ENCODE data around the gene FAM227B. TPM values are rescaled to one million over a fixed set of nuclear protein-coding genes. Genes with fewer than 3 reads are reported as not detected.

FAM227B gene
- total and polyA plus RNA-seq, 2 donors, result 11.9 to 19.9 TPM

- H3K27ac ChIP-seq (ENCODE audit: low read depth), result no peak overlapping the region
- DNase-seq (ENCODE audit: extremely low spot score), result no peak
- H3K36me3 ChIP-seq (ENCODE audit: insufficient read depth), result no peaks in the 10 kb centered on the region
- no peak overlapping the region for H3K4me3 ChIP-seq (ENCODE audit: low read depth, low read length)
- no peaks in the 10 kb centered on the region for H3K4me1 ChIP-seq (ENCODE audit: insufficient read depth)
Observed at GRCh38 chr15:49330166-49330565, 290.5 kb downstream of the FAM227B start.

DNA sequence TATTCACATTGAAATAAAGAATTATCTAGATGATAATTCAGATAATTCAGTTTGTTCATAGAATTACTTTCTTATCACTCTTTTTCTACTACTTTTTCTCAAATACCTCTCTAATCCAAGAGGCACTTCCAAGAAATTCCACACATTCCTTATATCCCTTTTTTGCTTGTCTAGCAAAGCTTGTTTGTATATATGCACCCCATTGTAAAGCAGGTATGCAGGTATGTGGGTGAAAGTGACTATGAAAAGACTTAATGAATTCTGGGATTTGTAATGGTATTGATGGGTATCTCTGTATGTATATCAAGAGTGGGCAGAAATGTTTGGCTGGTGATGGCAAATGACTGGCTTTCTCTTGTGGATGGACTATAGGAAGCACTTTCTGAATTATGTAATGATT lies 291.7 kb downstream of the FAM227B start:
- H3K27ac ChIP-seq (ENCODE audit: low read depth), result no peak overlapping the region
- no peaks in the 10 kb centered on the region for H3K4me1 ChIP-seq (ENCODE audit: insufficient read depth)
- DNase-seq (ENCODE audit: extremely low spot score), result no peak
- no peak overlapping the region for H3K4me3 ChIP-seq (ENCODE audit: low read depth, low read length)
- no peaks in the 10 kb centered on the region for H3K36me3 ChIP-seq (ENCODE audit: insufficient read depth)

GRCh38 chr15:49327927-49328326 lies 292.7 kb downstream of the FAM227B start:
- Histone ChIP-seq H3K4me3 (ENCODE audit: low read depth, low read length) (no peak overlapping the region), H3K36me3 (ENCODE audit: insufficient read depth) (no peaks in the 10 kb centered on the region), H3K27ac (ENCODE audit: low read depth) (no peak overlapping the region), H3K4me1 (ENCODE audit: insufficient read depth) (no peaks in the 10 kb centered on the region)
- DNase-seq (ENCODE audit: extremely low spot score), result no peak
- WGBS, result 93% methylated on average over 4 of the region's 4 CpGs

GRCh38 chr15:49323207-49323606 lies 297.4 kb downstream of the FAM227B start:
- no peak overlapping the region for H3K27ac ChIP-seq (ENCODE audit: low read depth)
- DNase-seq (ENCODE audit: extremely low spot score), result no peak
- no peak overlapping the region for H3K4me3 ChIP-seq (ENCODE audit: low read depth, low read length)
- peaks cover 3% of the 10 kb centered on the region for H3K36me3 ChIP-seq (ENCODE audit: insufficient read depth)
- no peaks in the 10 kb centered on the region for H3K4me1 ChIP-seq (ENCODE audit: insufficient read depth)
- WGBS, result 91% methylated on average over 1 of the region's 1 CpG

- 92% methylated on average over 1 of the region's 1 CpG for WGBS
- Histone ChIP-seq H3K4me3 (ENCODE audit: low read depth, low read length) (no peak overlapping the region), H3K36me3 (ENCODE audit: insufficient read depth) (peaks cover 3% of the 10 kb centered on the region), H3K27ac (ENCODE audit: low read depth) (no peak overlapping the region), H3K4me1 (ENCODE audit: insufficient read depth) (no peaks in the 10 kb centered on the region)
- DNase-seq (ENCODE audit: extremely low spot score), result no peak
Observed at GRCh38 chr15:49320351-49320750, 300.3 kb downstream of the FAM227B start.

GRCh38 chr15:49315391-49315823 lies 305.2 kb downstream of the FAM227B start:
- Histone ChIP-seq H3K27ac (ENCODE audit: low read depth) (no peak overlapping the region), H3K4me3 (ENCODE audit: low read depth, low read length) (no peak overlapping the region), H3K36me3 (ENCODE audit: insufficient read depth) (no peaks in the 10 kb centered on the region), H3K4me1 (ENCODE audit: insufficient read depth) (no peaks in the 10 kb centered on the region)
- 41% methylated on average over 2 of the region's 2 CpGs for WGBS
- DNase-seq (ENCODE audit: extremely low spot score), result no peak

DNA sequence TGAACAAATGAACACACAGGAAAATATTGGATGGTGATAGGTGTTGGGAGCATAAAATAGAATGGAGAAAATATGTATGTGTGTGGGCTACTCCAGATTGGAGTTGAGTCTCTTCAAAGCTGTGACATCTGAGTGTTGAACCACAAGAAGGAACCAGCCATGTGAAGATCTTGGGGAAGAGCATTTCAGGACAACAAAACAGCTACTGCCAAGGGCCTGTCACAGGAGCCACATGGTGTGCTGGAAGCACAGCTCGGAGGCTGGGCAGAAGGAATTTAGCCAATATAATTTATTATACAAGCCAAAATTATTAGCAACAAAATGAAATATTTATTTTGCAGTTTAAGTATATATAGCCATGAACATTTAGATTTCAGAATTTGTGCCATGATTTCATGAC lies 305.9 kb downstream of the FAM227B start:
- no peaks in the 10 kb centered on the region for H3K36me3 ChIP-seq (ENCODE audit: insufficient read depth)
- no peak overlapping the region for H3K27ac ChIP-seq (ENCODE audit: low read depth)
- no peaks in the 10 kb centered on the region for H3K4me1 ChIP-seq (ENCODE audit: insufficient read depth)
- no peak overlapping the region for H3K4me3 ChIP-seq (ENCODE audit: low read depth, low read length)
- WGBS, result 41% methylated on average over 1 of the region's 1 CpG
- no peak for DNase-seq (ENCODE audit: extremely low spot score)

- WGBS, result 100% methylated on average over 1 of the region's 1 CpG
- Histone ChIP-seq H3K36me3 (ENCODE audit: insufficient read depth) (no peaks in the 10 kb centered on the region), H3K4me1 (ENCODE audit: insufficient read depth) (no peaks in the 10 kb centered on the region), H3K4me3 (ENCODE audit: low read depth, low read length) (no peak overlapping the region), H3K27ac (ENCODE audit: low read depth) (no peak overlapping the region)
- DNase-seq (ENCODE audit: extremely low spot score), result no peak
Observed at GRCh38 chr15:49313650-49314049, 307.0 kb downstream of the FAM227B start.

DNA sequence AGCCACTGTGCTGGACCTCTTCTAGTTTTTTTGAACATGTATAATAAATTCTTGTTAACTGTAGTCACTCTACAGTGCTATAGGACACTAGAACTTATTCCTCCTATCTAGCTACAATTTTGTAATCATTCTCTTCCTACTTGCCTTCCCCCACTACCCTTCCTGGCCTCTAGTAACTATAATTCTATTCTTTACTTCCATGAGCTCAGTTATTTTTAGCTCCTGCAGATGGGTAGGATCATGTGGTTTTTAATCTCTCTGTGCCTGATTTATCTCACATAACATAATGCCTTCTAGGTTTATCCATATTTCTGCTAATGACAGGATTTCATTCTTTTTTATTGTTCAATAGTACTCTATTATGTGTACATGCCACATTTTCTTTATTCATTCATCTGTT lies 310.7 kb downstream of the FAM227B start:
- DNase-seq (ENCODE audit: extremely low spot score), result no peak
- Histone ChIP-seq H3K36me3 (ENCODE audit: insufficient read depth) (no peaks in the 10 kb centered on the region), H3K27ac (ENCODE audit: low read depth) (no peak overlapping the region), H3K4me1 (ENCODE audit: insufficient read depth) (no peaks in the 10 kb centered on the region), H3K4me3 (ENCODE audit: low read depth, low read length) (no peak overlapping the region)

DNA sequence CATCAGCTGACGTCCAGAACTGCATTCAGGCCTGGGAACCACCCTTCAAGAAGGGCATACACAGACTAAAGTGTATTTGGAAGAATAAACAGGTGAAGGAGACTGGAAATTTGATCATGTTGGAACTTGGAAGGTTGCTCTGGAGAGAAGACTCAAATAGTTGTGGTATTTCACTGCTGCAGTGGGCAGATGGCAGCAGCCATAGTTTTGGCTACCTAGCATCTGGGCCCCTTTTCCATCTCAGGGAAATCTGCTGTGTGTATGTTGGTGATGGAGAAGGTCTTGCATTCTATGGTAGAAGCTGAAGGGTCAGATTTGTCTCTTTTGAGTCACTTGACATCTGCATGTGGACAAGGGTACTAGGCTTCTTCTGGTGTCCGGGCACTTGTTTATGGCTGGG lies 311.9 kb downstream of the FAM227B start:
- DNase-seq (ENCODE audit: extremely low spot score), result no peak
- Histone ChIP-seq H3K4me3 (ENCODE audit: low read depth, low read length) (no peak overlapping the region), H3K4me1 (ENCODE audit: insufficient read depth) (no peaks in the 10 kb centered on the region), H3K27ac (ENCODE audit: low read depth) (no peak overlapping the region), H3K36me3 (ENCODE audit: insufficient read depth) (peaks cover 4% of the 10 kb centered on the region)
- 96% methylated on average over 2 of the region's 2 CpGs for whole genome bisulfite sequencing

GRCh38 chr15:49306551-49306950 lies 314.1 kb downstream of the FAM227B start:
- Histone ChIP-seq H3K36me3 (ENCODE audit: insufficient read depth) (peaks cover 4% of the 10 kb centered on the region), H3K27ac (ENCODE audit: low read depth) (no peak overlapping the region), H3K4me3 (ENCODE audit: low read depth, low read length) (no peak overlapping the region), H3K4me1 (ENCODE audit: insufficient read depth) (no peaks in the 10 kb centered on the region)
- 96% methylated on average over 1 of the region's 1 CpG for WGBS
- DNase-seq (ENCODE audit: extremely low spot score), result no peak

DNA sequence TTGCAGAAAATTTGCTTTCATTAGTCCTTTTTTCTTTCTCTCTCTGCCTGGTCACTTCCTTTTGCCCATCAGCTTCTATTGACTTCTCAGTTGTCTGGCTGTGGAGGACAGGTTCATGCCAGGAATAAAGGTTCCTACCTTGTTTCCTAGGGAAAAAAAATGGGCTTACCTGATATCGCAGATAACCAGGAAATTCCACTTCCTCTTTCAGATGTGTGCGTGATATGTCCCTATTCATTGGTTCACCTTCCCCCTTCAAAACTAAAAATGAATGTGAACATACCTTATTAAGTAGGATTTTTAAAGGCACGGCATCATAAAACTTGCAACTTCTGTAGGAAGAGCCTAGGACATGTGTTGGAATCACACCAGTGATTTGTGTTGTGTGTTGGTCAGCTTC lies 317.6 kb downstream of the FAM227B start:
- WGBS, result 94% methylated on average over 3 of the region's 3 CpGs
- H3K4me1 ChIP-seq (ENCODE audit: insufficient read depth), result no peaks in the 10 kb centered on the region
- H3K36me3 ChIP-seq (ENCODE audit: insufficient read depth), result peaks cover 4% of the 10 kb centered on the region
- H3K4me3 ChIP-seq (ENCODE audit: low read depth, low read length), result no peak overlapping the region
- DNase-seq (ENCODE audit: extremely low spot score), result no peak
- no peak overlapping the region for H3K27ac ChIP-seq (ENCODE audit: low read depth)

GRCh38 chr15:49301562-49301961 lies 319.1 kb downstream of the FAM227B start:
- DNase-seq (ENCODE audit: extremely low spot score), result no peak
- Histone ChIP-seq H3K27ac (ENCODE audit: low read depth) (no peak overlapping the region), H3K4me3 (ENCODE audit: low read depth, low read length) (no peak overlapping the region), H3K36me3 (ENCODE audit: insufficient read depth) (peaks cover 4% of the 10 kb centered on the region), H3K4me1 (ENCODE audit: insufficient read depth) (no peaks in the 10 kb centered on the region)

DNA sequence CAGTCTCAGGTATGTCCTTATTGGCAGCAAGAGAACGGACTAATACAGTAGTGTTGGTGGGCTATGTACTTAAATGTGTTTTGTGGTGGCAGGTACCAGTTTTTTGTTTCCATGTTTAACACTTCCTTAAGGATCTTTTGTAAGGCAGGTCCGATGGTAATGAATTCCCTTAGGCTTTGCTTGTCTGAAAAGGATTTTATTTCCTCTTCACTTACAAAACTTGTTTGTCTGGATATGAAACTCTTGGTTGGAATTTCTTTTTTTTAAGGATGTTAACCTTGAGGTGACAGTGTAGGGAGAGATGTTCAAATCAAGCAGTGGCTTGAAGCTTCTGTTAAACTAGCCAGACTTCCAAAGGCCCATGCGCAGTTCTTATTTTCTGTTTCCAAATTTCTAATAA lies 319.8 kb downstream of the FAM227B start:
- 94% methylated on average over 3 of the region's 3 CpGs for WGBS
- peaks cover 8% of the 10 kb centered on the region for H3K36me3 ChIP-seq (ENCODE audit: insufficient read depth)
- no peaks in the 10 kb centered on the region for H3K4me1 ChIP-seq (ENCODE audit: insufficient read depth)
- H3K27ac ChIP-seq (ENCODE audit: low read depth), result no peak overlapping the region
- H3K4me3 ChIP-seq (ENCODE audit: low read depth, low read length), result no peak overlapping the region
- DNase-seq (ENCODE audit: extremely low spot score), result no peak

DNA sequence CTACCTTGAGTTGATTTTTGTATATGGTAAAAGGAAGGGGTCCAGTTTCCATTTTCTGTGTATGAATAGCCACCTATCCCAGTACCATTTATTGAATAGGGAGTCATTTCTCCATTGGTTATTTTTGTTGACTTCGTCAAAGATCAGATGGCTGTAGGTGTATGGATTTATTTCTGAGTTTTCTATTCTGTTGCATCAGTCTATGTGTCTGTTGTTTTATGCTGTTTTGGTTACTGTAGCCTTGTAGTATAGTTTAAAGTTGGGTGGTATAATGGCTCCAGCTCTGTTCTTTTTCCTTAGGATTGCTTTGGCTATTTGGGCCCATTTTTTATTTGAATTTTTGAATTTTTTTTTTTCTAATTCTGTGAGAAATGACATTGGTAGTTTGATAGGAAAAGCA lies 323.0 kb downstream of the FAM227B start:
- Histone ChIP-seq H3K4me3 (ENCODE audit: low read depth, low read length) (no peak overlapping the region), H3K4me1 (ENCODE audit: insufficient read depth) (no peaks in the 10 kb centered on the region), H3K27ac (ENCODE audit: low read depth) (no peak overlapping the region), H3K36me3 (ENCODE audit: insufficient read depth) (peaks cover 4% of the 10 kb centered on the region)
- 100% methylated on average over 1 of the region's 1 CpG for WGBS
- DNase-seq (ENCODE audit: extremely low spot score), result no peak

Data from urinary bladder (tissue), 4 donors.